Effector memory CD8-positive, alpha-beta T cell (primary cell): Measurements from ENCODE around the gene PPM1N.

Experiments used
- ATAC-seq: fragments of 150-1000 bp; cut with Tn5 transposase; replicated peaks from 2 replicates; pipeline ENCODE4 v1.10.0; 2021; ENCODE audit warnings: mild to moderate bottlenecking, moderate library complexity
- DNase-seq, 3 experiments: peaks; one replicate each; pipeline ENCODE4 v3.0.0; 2021
- H3K27ac Mint-ChIP-seq, 2 donors: one replicate each; pipeline ENCODE4 v1.8.0; 2022; ENCODE audit warnings: mild to moderate bottlenecking in 2 of 2, mixed read lengths in 2 of 2, moderate library complexity in 2 of 2
- H3K27me3 Mint-ChIP-seq, 2 donors: one replicate each; pipeline ENCODE4 v1.8.0; 2022; ENCODE audit warnings: mixed read lengths in 2 of 2
- H3K36me3 Mint-ChIP-seq: one replicate; pipeline ENCODE4 v1.8.0; 2022; ENCODE audit warnings: mild to moderate bottlenecking, moderate library complexity, mixed read lengths; ENCODE audit not compliant: insufficient read depth
- H3K4me1 Mint-ChIP-seq, 2 donors: one replicate each; pipeline ENCODE4 v1.8.0; 2022; ENCODE audit warnings: low read depth in 2 of 2, mixed read lengths in 2 of 2
- H3K4me3 Mint-ChIP-seq, 2 donors: one replicate each; pipeline ENCODE4 v1.8.0; 2022; ENCODE audit warnings: mild to moderate bottlenecking in 2 of 2, mixed read lengths in 2 of 2, moderate library complexity in 2 of 2
- H3K9me3 Mint-ChIP-seq, 2 donors: one replicate each; pipeline ENCODE4 v1.8.0; 2022; ENCODE audit warnings: mixed read lengths in 2 of 2

The PPM1N gene

DNA sequence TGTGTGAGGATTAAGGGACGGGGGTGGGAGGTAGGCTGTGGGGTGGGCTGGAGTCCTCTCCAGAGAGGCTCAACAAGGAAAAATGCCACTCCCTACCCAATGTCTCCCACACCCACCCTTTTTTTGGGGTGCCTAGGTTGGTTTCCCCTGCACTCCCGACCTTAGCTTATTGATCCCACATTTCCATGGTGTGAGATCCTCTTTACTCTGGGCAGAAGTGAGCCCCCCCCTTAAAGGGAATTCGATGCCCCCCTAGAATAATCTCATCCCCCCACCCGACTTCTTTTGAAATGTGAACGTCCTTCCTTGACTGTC lies 24.9 kb upstream of the PPM1N start:
- peak overlapping the region; percentile 94 to 98 for H3K4me3 Mint-ChIP-seq
- peaks cover 0 to 10% of the 10 kb centered on the region in 2 donors for H3K27me3 Mint-ChIP-seq
- DNase-seq = peak in 1 of 3 experiments; percentile 21
- no peak for ATAC-seq
- H3K9me3 Mint-ChIP-seq = no peaks in the 10 kb centered on the region
- H3K4me1 Mint-ChIP-seq = peaks cover 56 to 70% of the 10 kb centered on the region in 2 donors
- H3K36me3 Mint-ChIP-seq = peaks cover 100% of the 10 kb centered on the region
- H3K27ac Mint-ChIP-seq = peak overlapping the region; percentile 96 to 100

DNA sequence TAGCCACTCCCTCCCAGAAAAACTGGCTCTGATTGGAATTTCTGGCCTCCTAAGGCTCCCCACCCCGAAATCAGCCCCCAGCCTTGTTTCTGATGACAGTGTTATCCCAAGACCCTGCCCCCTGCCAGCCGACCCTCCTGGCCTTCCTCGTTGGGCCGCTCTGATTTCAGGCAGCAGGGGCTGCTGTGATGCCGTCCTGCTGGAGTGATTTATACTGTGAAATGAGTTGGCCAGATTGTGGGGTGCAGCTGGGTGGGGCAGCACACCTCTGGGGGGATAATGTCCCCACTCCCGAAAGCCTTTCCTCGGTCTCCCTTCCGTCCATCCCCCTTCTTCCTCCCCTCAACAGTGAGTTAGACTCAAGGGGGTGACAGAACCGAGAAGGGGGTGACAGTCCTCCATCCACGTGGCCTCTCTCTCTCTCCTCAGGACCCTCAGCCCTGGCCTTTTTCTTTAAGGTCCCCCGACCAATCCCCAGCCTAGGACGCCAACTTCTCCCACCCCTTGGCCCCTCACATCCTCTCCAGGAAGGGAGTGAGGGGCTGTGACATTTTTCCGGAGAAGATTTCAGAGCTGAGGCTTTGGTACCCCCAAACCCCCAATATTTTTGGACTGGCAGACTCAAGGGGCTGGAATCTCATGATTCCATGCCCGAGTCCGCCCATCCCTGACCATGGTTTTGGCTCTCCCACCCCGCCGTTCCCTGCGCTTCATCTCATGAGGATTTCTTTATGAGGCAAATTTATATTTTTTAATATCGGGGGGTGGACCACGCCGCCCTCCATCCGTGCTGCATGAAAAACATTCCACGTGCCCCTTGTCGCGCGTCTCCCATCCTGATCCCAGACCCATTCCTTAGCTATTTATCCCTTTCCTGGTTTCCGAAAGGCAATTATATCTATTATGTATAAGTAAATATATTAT lies 24.3 kb upstream of the PPM1N start:
- Mint-ChIP-seq H3K27me3 (peaks cover 0 to 10% of the 10 kb centered on the region in 2 donors), H3K9me3 (no peaks in the 10 kb centered on the region), H3K4me1 (peaks cover 51 to 71% of the 10 kb centered on the region in 2 donors), H3K27ac (peak overlapping the region; percentile 96 to 100), H3K36me3 (peaks cover 100% of the 10 kb centered on the region), H3K4me3 (peak overlapping the region; percentile 94 to 98)
- peak; percentile 37 to 41 (median 38) for DNase-seq
- ATAC-seq = no peak

DNA sequence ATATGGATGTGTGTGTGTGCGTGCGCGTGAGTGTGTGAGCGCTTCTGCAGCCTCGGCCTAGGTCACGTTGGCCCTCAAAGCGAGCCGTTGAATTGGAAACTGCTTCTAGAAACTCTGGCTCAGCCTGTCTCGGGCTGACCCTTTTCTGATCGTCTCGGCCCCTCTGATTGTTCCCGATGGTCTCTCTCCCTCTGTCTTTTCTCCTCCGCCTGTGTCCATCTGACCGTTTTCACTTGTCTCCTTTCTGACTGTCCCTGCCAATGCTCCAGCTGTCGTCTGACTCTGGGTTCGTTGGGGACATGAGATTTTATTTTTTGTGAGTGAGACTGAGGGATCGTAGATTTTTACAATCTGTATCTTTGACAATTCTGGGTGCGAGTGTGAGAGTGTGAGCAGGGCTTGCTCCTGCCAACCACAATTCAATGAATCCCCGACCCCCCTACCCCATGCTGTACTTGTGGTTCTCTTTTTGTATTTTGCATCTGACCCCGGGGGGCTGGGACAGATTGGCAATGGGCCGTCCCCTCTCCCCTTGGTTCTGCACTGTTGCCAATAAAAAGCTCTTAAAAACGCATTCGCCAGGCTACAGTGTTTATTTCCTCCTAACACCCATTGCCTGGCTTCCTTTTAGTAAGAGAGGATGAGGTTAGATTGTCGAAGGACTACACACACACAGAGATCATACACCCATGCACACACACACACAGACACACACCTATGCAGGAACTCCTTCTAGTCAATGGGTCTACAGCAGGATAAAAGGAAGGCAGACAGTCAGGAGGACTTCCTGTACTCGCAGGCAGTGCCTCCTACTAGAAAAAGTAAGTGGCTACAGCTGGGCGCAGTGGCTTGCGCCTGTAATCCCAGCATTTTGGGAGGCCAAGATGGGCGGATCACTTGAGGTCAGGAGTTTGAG lies 23.4 kb upstream of the PPM1N start:
- Mint-ChIP-seq H3K4me3 (peak overlapping the region; percentile 94 to 98), H3K4me1 (peaks cover 45 to 64% of the 10 kb centered on the region in 2 donors), H3K36me3 (peaks cover 99% of the 10 kb centered on the region), H3K27me3 (peaks cover 0 to 10% of the 10 kb centered on the region in 2 donors), H3K9me3 (no peaks in the 10 kb centered on the region), H3K27ac (peak overlapping the region; percentile 96 to 100)
- DNase-seq (peak; percentile 40 to 49 (median 44)), ATAC-seq (peak; percentile 0)

DNA sequence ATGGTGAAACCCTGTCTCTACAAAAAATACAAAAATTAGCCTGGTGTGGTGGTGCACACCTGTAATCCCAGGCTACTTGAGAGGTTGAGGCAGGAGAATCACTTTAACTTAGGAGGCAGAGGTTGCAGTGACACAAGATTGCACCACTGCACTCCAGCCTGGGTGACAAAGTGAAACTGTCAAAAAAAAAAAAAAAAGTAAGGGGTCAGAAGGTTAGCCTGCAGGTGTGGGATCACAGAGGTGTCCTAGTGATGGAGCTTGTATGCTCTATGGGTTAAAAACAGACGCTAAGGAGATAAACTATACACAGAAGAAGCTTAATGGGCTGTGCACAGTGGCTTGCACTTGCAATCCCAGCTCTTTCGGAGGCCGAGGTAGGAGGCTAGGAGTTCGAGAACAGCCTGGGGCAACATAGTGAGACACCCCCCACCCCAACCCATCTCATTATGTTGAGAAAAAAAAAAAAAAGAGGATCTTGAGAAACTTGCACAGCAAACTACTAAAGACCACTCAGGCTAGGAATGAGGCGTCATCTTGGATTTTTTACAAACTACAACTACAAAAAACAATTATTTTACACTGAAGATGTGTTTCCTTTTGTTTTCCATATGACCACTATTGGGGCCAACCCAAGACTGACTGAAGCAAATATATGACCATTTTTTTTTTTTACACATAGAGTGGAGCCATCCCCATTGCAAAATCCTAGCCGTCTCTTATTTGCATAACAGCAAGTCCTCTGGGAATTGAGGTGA lies 22.5 kb upstream of the PPM1N start:
- peaks cover 39 to 56% of the 10 kb centered on the region in 2 donors for H3K4me1 Mint-ChIP-seq
- H3K27me3 Mint-ChIP-seq = peaks cover 0 to 10% of the 10 kb centered on the region in 2 donors
- peak overlapping the region; percentile 94 to 98 for H3K4me3 Mint-ChIP-seq
- no peaks in the 10 kb centered on the region for H3K9me3 Mint-ChIP-seq
- peaks cover 93% of the 10 kb centered on the region for H3K36me3 Mint-ChIP-seq
- ATAC-seq (peak; percentile 0), DNase-seq (peak in 2 of 3 experiments; percentile 33 to 38)
- H3K27ac Mint-ChIP-seq = peak overlapping the region; percentile 96 to 100

DNA sequence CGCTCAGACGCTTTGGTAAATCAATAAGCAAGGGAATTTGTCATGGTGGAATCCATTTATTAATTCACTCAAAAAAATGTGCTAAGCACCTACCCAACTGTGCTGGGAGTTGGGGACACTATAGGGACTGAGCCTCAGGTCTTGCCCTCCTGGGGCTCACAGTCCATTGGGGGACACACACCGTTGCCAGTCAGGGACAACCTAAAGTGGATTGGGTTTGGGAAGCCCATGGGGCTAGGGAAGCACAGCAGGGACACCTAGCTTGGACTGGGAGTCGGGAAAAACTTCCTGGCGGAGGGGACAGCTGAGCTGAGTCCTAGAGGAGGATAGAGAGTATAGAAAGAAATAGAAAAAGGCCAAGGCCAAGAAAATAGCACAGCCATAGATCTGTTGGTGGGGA lies 21.9 kb upstream of the PPM1N start:
- peak overlapping the region; percentile 94 to 98 for H3K4me3 Mint-ChIP-seq
- peaks cover 0 to 10% of the 10 kb centered on the region in 2 donors for H3K27me3 Mint-ChIP-seq
- H3K9me3 Mint-ChIP-seq = no peaks in the 10 kb centered on the region
- H3K36me3 Mint-ChIP-seq = peaks cover 92% of the 10 kb centered on the region
- H3K27ac Mint-ChIP-seq = peak overlapping the region; percentile 96 to 100
- ATAC-seq (no peak), DNase-seq (peak in 2 of 3 experiments; percentile 35 to 38)
- H3K4me1 Mint-ChIP-seq = peaks cover 36 to 53% of the 10 kb centered on the region in 2 donors

DNA sequence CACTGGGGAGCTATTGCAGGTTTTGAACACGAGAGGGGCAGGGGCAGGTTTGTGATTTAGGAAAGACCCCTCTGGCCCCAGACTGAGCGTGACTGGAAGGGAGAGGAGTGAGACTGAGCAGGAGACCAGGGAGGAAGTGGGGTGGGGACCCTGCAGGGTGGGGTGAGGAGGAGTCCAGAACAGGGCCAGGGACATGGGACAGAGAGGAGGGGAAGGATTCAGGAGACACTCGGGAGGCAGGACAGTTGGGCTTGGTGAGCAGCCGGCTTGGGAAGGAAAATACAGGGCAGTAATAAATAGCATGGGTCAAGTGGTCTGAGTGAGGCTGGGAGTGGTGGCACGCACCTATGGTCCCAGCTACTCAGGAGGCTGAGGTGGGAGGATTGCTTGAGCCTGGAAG lies 21.1 kb upstream of the PPM1N start:
- no peak for ATAC-seq
- H3K27me3 Mint-ChIP-seq = peaks cover 0 to 10% of the 10 kb centered on the region in 2 donors
- DNase-seq = no peak
- peak overlapping the region; percentile 96 to 100 for H3K27ac Mint-ChIP-seq
- H3K9me3 Mint-ChIP-seq = no peaks in the 10 kb centered on the region
- H3K4me1 Mint-ChIP-seq = peaks cover 31 to 46% of the 10 kb centered on the region in 2 donors
- peaks cover 85% of the 10 kb centered on the region for H3K36me3 Mint-ChIP-seq
- peak overlapping the region; percentile 94 to 98 for H3K4me3 Mint-ChIP-seq

DNA sequence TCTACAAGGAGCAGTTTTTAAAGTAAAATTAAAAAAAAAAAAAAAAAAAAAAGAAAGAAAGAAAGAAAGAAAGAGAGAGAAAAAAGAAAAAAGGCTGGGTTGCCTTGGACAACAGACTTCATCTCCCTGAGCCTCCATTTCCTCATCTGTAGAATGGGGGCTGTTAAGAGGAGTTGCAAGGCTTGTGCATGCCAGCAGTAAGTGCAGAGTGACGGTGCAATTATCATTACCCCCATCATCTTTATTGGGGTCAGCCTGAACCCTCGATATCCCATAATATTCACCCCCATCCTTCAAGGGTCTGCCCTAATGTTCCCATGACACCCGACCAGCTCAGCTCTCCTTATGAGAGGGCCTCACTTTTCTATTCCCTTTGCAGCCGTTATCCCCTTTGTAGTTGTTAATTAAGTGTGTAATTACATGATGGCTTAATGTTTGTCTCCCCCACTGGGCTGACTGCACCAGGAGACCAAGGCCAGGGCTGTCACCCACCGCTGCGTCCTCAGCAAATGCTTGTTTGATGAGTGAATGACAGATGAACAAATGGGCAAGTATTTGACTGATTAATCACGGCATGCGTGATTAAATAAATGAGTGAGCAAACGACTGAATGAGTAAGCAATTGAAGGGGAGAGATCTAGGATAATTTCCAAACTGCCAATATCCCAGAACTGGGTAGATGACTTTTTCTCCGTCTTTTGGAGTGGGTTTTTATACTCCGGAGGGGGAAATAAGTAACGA lies 20.4 kb upstream of the PPM1N start:
- Mint-ChIP-seq H3K4me1 (peaks cover 28 to 43% of the 10 kb centered on the region in 2 donors), H3K27me3 (peaks cover 0 to 4% of the 10 kb centered on the region in 2 donors), H3K36me3 (peaks cover 78% of the 10 kb centered on the region), H3K4me3 (peak overlapping the region; percentile 94 to 98), H3K27ac (peak overlapping the region; percentile 96 to 100), H3K9me3 (no peaks in the 10 kb centered on the region)
- peak; percentile 5 for ATAC-seq
- DNase-seq = peak in 1 of 3 experiments; percentile 35

DNA sequence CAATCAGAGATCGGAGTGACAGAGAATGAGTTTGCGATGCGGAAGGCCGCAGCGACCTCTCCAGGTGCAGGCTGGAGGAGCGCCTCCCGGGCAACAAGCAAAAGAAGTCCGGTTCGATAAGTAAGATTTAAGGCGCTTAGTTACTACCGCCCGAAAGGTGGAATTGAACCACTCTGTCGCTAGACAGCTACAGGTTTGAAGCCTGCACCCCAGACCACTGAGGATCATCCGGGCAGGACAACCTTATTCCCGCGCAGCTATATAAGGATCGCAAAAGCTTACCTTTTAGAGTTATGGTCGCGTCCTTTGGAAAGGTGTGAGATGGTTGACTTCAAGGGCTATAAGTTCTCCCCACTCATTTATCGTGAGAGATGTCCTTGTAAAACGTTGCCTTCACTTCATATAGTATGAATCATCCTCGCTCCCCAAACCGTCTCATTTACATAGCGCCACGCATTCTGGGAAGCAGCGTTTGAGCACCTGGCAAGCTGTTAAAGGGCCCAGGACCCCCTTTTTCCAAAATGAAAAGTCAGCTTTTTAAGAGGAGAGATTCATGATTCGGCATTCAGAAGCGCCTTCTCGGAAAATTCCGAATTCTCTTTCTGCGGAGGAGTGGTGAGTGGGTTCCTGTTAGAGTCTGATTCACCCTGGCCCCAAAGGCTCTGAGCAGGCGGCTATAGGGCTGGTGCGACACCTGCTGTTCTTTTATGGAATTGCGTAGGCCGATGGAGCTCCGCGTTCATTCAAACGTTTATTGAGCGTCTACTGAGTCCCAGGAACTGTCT lies 19.6 kb upstream of the PPM1N start:
- ATAC-seq = peak; percentile 59
- Mint-ChIP-seq H3K9me3 (no peaks in the 10 kb centered on the region), H3K4me1 (peaks cover 28 to 41% of the 10 kb centered on the region in 2 donors), H3K27ac (peak overlapping the region; percentile 96 to 100), H3K27me3 (no peaks in the 10 kb centered on the region), H3K4me3 (peak overlapping the region; percentile 94 to 98), H3K36me3 (peaks cover 77% of the 10 kb centered on the region)
- peak; percentile 87 to 94 (median 89) for DNase-seq

DNA sequence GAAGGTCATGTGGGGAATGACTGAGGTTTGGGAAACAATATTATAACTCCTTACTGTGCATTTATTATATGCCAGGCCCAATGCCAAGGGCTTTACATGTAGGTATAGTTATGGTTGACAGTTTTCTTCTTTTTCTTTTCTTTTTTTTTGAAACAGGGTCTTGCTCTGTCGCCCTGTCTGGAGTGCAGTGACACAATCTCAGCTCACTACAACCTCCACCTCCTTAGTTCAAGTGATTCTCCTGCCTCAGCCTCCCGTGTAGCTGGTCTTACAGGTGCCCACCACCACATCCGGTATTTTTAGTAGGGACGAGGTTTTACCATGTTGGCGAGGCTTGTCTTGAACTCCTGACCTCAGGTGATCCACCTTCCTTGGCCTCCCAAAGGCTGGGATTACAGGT lies 15.2 kb upstream of the PPM1N start:
- peaks cover 54% of the 10 kb centered on the region for H3K36me3 Mint-ChIP-seq
- H3K27me3 Mint-ChIP-seq = no peaks in the 10 kb centered on the region
- no peak overlapping the region for H3K4me3 Mint-ChIP-seq
- H3K27ac Mint-ChIP-seq = no peak overlapping the region
- no peak for ATAC-seq
- DNase-seq = no peak
- no peaks in the 10 kb centered on the region for H3K9me3 Mint-ChIP-seq
- peaks cover 11 to 13% of the 10 kb centered on the region in 2 donors for H3K4me1 Mint-ChIP-seq

DNA sequence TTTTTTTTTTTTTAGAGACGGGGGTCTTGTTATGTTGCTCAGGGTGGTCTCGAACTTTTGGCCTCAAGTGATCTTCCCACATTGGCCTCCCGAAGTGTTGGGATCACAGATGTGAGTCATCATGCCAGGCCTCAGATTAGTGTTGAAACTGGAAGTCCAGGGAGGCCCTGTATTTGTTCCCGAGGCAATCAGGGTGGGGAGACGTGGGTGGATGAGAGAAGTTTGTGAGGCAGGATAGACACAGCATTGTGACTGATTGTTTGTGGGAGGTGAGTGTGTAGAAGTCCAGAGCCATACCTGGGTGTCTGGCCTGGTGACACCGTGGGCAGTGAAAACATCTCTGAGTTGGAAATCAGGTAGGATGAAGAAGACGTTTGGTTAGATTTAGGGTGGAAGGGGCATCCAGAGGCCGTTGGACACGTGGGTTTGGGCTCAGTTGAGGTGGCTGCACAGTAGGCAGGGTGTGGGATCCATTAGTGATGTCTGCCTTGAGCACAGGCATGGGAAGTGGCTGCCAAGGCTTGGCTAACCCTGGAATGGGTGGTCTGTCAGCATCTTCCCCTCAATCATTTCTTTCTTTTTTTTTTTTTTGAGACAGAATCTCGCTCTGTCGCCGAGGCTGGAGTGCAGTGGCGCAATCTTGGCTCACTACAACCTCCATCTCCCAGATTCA lies 13.8 kb upstream of the PPM1N start:
- Mint-ChIP-seq H3K27me3 (peaks cover 5 to 8% of the 10 kb centered on the region in 2 donors), H3K4me1 (peaks cover 3 to 10% of the 10 kb centered on the region in 2 donors), H3K27ac (peak overlapping the region in 1 of 2 donors; percentile 85), H3K4me3 (no peak overlapping the region), H3K36me3 (peaks cover 46% of the 10 kb centered on the region), H3K9me3 (no peaks in the 10 kb centered on the region)
- ATAC-seq (no peak), DNase-seq (no peak)

DNA sequence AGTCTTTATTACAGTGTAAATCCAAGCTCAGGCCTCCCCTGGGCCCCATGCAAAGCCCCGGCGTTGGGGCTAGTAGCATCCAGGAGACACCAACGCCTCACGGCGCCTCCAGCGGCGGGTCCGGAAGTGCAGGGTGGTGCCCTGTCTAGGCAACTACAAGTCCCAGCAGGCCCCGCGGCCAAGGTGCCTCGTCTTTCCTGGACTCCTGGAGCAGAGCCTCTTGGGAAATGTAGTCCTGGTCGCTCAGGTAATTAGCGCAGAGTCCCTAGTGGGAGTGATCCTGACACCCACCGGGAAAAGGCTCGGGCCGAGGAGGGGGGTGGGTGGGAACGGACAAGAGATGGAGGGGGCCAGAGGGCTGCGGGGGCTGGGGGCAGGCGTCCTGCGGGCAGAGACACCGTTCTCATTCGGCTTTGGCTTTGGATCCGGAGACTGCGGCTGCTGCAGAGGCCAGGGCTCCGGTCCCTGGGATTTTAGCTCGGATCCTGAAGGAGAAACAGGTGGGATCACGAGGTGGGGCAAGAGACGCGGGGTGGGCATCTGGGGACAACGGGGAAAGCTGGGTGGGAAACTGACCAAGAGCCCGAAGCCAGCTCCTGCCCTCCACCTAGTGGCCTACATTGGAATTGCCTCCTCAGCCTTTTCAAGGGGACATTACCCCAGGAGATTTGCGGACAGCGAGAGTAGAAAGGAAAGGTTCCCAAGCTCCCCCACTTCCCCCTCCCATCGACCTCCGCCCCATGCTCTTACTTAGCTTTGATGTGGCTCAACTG lies 12.8 kb upstream of the PPM1N start:
- H3K27ac Mint-ChIP-seq = peak overlapping the region; percentile 6 to 85
- DNase-seq (peak; percentile 97 to 99 (median 98)), ATAC-seq (peak; percentile 97)

More for the DNA sequence above, 12.8 kb upstream of the PPM1N start:
- no peaks in the 10 kb centered on the region for H3K9me3 Mint-ChIP-seq
- peaks cover 0 to 10% of the 10 kb centered on the region in 2 donors for H3K4me1 Mint-ChIP-seq
- peaks cover 5 to 8% of the 10 kb centered on the region in 2 donors for H3K27me3 Mint-ChIP-seq
- H3K4me3 Mint-ChIP-seq = peak overlapping the region; percentile 85 to 91
- H3K36me3 Mint-ChIP-seq = peaks cover 39% of the 10 kb centered on the region
